NCI-H748 (cell line): ENCODE results near the gene CDON.

Experiments
- DNase-seq: peaks from one replicate; lab custom pipeline; 2025; ENCODE audit not compliant: unreplicated experiment; lab: John Stamatoyannopoulos, UW

CDON gene, protein sequence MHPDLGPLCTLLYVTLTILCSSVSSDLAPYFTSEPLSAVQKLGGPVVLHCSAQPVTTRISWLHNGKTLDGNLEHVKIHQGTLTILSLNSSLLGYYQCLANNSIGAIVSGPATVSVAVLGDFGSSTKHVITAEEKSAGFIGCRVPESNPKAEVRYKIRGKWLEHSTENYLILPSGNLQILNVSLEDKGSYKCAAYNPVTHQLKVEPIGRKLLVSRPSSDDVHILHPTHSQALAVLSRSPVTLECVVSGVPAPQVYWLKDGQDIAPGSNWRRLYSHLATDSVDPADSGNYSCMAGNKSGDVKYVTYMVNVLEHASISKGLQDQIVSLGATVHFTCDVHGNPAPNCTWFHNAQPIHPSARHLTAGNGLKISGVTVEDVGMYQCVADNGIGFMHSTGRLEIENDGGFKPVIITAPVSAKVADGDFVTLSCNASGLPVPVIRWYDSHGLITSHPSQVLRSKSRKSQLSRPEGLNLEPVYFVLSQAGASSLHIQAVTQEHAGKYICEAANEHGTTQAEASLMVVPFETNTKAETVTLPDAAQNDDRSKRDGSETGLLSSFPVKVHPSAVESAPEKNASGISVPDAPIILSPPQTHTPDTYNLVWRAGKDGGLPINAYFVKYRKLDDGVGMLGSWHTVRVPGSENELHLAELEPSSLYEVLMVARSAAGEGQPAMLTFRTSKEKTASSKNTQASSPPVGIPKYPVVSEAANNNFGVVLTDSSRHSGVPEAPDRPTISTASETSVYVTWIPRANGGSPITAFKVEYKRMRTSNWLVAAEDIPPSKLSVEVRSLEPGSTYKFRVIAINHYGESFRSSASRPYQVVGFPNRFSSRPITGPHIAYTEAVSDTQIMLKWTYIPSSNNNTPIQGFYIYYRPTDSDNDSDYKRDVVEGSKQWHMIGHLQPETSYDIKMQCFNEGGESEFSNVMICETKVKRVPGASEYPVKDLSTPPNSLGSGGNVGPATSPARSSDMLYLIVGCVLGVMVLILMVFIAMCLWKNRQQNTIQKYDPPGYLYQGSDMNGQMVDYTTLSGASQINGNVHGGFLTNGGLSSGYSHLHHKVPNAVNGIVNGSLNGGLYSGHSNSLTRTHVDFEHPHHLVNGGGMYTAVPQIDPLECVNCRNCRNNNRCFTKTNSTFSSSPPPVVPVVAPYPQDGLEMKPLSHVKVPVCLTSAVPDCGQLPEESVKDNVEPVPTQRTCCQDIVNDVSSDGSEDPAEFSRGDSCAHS (N-terminal part only)

GRCh38 chr11:126062679-126063506 is at the start of gene CDON:
Gene CDON, minus strand, starts transcription at chr11:126062866. Its CDS starts 39,390 bp downstream, at chr11:126023476.
- peak; percentile 92 for DNase-seq

GRCh38 chr11:126111458-126112116 is 48.9 kb upstream of the CDON start:
- peak; percentile 34 for DNase-seq

DNA sequence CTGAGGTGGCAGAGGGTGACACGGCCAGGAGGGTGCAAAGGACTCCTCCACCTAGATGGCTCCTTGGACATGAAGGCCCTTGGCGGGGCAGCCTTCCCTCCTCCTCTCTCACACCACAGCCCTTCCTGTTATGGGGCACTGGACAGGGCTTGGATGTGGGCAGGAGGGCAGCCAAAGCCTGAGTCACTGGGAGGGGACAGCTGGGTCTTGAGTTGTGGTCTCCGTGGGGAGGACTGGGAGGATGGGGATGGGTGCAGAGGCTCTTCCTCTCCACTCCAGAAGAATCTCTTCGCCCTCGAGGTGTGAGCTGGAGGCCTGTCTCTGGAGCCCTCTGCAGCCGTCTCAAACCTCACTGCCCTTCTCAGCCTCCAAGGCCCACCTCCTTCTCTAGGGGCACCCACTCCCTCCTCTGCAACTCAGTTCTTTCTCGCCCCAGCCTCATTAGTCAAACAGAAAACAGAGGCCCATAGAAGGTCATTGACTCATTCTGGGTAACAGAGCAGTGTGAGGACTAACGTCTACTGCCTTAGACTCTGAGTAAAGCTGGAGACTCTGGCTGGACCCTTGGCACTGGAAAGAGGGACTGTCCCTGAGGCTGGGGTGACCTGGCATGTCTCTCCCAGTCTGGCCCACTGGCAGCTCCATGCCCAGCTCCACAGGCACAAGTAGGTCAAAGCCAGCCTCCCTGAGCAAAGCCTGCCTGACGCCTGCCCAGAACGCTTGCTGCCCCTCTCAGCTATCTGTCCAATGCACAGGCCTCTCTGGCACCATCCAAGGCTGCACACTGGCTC is 47.5 kb upstream of the CDON start:
- no peak for DNase-seq

DNA sequence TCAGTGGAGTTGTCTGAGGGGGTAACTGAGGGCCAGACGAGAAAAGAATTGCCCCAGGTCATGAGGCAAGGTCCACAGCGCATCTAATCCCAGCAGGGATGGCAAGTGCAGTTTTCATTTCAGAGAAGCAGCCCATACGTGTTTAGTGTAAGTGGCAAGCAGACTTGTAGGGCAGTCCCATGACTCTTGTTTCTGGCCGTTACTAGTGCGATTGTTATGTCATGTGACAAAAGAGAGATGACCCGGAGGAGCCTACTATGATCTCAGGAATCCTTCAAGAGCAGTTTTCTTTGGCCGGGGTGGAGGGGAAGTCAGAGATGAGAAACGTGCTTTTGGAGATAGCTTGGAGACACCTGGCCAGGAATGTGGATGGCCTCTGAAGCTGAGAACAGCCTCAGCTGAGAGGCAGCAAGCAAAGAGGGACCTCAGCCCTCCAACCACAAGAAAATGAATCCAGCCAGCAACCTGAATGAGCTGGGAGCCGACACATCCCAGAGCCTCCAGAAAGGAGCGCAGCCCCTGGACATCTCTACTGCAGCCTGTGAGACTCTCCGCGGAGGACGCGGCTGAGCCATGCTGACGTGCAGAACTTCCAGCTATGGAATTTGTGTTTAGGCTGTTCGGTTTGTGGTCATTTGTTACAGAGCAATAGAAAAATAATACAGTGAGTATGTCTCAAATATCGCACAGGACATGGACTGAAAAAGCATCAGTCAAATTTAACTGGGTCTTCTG is 44.1 kb upstream of the CDON start:
- no peak for DNase-seq

- no peak for DNase-seq
These were observed 43.0 kb upstream of the CDON start for GRCh38 chr11:126105748-126106080.

GRCh38 chr11:126105022-126105747 is 42.5 kb upstream of the CDON start:
- no peak for DNase-seq

- DNase-seq: peak; percentile 42
These were observed 41.8 kb upstream of the CDON start for GRCh38 chr11:126104420-126104819.

- no peak for DNase-seq
These were observed 40.5 kb upstream of the CDON start for GRCh38 chr11:126103150-126103549.

DNA sequence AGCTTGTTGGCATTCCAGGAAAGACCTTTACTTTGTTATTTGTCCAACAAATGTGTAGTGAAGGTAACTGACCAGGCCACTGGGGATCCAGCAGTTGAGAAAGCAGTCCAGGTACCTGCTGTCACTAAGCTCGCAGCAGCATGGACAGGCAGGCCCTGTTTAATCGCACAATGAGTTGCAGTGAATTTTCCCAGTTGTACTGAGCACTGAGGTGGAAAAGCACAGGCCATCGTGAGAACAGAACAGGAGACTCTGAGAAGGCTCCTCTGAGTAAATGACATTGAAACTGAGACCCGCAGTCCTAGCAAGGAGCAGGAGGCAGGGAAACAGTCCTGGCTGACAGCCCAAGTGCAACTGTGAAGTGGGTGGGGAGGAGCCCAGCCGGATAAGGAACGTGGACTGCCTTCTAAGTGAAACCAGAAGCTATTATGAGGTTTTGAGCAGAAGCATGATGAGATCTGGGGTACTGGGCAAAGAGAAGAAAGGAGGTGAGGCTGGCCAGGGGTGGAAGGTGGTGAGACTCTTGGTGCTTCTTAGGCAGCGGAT is 39.8 kb upstream of the CDON start:
- no peak for DNase-seq

DNA sequence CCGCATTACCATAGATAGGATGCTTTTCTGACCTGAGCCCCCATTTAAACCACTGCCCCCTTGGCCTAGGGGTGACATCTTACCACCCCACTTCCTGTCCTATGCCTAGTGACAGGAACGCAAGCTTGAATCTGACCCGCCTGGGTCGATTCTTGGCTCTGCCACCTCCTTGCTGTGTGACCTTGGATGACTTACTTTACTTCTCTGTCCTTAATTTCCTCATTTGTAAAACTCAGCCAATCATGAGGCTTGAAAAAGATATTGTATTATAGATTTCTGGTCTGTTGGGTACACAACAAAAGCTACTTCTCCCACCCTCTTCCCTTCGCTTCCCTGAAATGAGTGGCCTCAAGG is 39.2 kb upstream of the CDON start:
- no peak for DNase-seq

- DNase-seq: no peak
These were observed 38.7 kb upstream of the CDON start for GRCh38 chr11:126101251-126101929.

- DNase-seq: no peak
These were observed 38.0 kb upstream of the CDON start for GRCh38 chr11:126100716-126101115.

- DNase-seq: no peak
These were observed 35.6 kb upstream of the CDON start for GRCh38 chr11:126098204-126098769.

GRCh38 chr11:126095745-126096144 is 33.1 kb upstream of the CDON start:
- DNase-seq: no peak

- peak; percentile 97 for DNase-seq
These were observed 27.8 kb upstream of the CDON start for GRCh38 chr11:126090452-126090851.

DNA sequence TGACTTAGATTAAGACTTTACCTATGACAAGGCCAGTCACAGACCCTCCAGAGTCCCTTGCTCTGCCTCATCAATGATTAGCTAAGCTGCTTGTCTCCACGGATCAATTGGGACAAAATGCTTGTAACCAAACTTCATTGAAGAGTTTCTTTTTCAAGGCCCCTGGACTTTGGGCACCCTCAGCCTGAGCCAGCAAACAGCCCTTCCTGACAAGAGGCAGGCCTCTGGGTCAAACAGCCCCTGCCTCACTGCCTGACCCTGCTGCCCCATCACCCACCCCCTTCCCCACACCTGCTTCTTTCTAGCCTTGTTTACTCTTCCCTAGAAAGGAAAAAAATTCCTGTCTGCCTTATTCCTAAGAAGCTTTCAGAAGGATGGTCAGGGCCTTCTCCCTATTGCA is 26.3 kb upstream of the CDON start:
- DNase-seq: no peak

DNA sequence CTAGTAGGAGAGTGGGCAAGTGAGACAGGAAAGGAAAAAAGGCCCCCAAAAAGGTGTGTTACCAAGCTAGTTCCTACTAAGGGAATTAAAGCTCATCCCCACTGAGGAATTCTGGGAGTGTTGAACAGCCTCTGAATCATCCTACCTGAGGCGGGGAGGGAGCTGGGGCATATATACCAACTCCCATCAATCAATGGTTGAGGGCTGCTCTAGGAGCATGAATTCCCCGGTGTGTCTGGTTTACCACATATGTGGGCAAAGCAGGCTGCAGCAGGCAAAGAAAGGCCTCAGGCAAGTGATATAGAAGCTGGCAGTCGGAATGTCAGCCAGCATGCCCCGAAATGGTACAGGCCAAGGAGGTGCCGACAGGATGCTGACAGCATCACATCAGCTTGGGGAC is 23.6 kb upstream of the CDON start:
- no peak for DNase-seq
